ENCODE data around the gene RUNDC1. TPM values are rescaled to one million over a fixed set of nuclear protein-coding genes. Genes with fewer than 3 reads are reported as not detected.

The RUNDC1 gene
- 10.3 and 11.8 TPM in 2 replicates for total RNA-seq

DNA sequence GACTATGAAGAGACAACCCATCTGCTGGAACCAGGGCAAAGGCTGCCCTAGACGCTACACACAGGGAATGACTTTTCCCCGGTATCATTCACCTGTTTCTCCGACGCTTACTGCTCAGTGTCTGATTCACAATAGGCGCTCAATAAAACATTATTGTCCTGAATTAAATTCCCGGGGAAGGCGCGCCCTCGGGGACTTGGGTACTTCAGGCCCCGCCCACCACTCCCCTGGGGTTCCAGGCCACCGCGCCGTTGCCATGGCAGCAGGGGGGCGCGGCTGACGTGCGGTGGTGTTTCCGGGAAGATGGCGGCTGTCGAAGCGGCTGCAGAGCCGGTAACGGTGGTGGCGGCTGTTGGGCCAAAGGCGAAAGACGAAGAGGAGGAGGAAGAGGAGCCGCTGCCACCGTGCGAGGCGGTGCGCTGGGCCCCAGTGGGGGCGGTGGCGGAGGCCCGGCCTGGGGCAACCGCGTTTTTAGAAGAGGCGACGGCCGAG is at the start of gene RUNDC1:
Gene RUNDC1, plus strand, starts transcription at position 292 of the 492 bp plus-strand sequence. Its CDS starts 12 bp downstream, at position 304.
- DNase-seq (ENCODE audit: low read depth) (peak; percentile 63), FAIRE-seq (no peak)

DNA sequence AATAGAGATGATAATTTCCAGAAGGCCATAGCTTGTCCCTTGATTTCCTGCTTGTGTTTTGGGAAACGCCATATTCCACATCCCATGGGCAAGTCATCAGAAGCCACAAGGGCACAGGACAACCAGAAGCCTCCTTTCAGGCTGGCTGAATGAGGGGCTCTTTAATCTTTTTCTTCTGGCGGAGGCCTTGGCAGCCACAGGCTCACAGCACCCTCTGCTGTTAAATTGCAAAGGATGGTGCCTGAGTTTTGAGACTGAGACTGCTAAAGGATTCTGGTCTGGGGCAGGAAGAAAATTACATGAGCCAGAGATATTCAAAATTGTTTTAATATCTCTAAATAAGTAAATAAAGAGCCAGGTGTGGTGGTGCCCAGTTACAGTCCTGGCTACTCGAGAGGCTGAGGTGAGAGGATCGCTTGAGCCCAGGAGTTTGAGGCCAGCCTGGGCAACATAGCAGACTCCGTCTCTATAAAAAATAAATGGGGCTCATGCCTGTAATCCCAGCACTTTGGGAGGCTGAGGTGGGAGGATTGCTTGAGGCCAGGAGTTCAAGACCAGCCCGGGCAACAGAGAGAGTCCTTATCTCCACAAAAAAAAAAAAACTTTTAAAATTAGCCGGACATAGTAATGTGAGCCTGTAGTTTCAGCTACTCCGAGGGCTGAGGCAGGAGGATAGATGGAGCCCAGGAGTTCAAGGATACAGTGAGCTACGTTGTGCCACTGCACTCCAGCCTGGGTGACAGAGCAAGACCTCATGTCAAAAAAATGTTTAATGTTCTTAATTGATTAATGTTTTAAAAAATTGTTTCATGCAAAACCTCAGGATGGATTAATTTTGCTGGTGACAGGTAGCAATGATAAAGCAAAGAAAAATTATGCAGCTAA is 42.4 kb upstream of the RUNDC1 start:
- no peak for FAIRE-seq
- H3K27me3 ChIP-seq (ENCODE audit: control insufficient read depth, insufficient read depth, low read length), result no peaks in the 10 kb centered on the region
- H3K36me3 ChIP-seq (ENCODE audit: control insufficient read depth, insufficient read depth, low read length), result no peaks in the 10 kb centered on the region
- peak; percentile 39 for DNase-seq (ENCODE audit: low read depth)
- peak; percentile 53 for TF ChIP-seq CTCF (IDR thresholded peaks at IDR 0.05; ENCODE audit: insufficient read depth, low read length, severe bottlenecking)
- H3K4me3 ChIP-seq (ENCODE audit: low read depth, low read length), result no peak overlapping the region

More for the DNA sequence above, at the start of gene RUNDC1:
- Histone ChIP-seq H3K27me3 (ENCODE audit: control insufficient read depth, insufficient read depth, low read length) (no peaks in the 10 kb centered on the region), H3K4me3 (ENCODE audit: low read depth, low read length) (peak within 1 kb of the TSS; percentile 70), H3K36me3 (ENCODE audit: control insufficient read depth, insufficient read depth, low read length) (peaks cover 1% of the 10 kb centered on the region)
- TF ChIP-seq CTCF (IDR thresholded peaks at IDR 0.05; ENCODE audit: insufficient read depth, low read length, severe bottlenecking), result no peak

GRCh38 chr17:42944211-42944610 is 36.2 kb upstream of the RUNDC1 start:
- no peak for TF ChIP-seq CTCF (IDR thresholded peaks at IDR 0.05; ENCODE audit: insufficient read depth, low read length, severe bottlenecking)
- Histone ChIP-seq H3K27me3 (ENCODE audit: control insufficient read depth, insufficient read depth, low read length) (no peaks in the 10 kb centered on the region), H3K4me3 (ENCODE audit: low read depth, low read length) (no peak overlapping the region), H3K36me3 (ENCODE audit: control insufficient read depth, insufficient read depth, low read length) (no peaks in the 10 kb centered on the region)
- FAIRE-seq, result no peak
- DNase-seq (ENCODE audit: low read depth), result no peak

DNA sequence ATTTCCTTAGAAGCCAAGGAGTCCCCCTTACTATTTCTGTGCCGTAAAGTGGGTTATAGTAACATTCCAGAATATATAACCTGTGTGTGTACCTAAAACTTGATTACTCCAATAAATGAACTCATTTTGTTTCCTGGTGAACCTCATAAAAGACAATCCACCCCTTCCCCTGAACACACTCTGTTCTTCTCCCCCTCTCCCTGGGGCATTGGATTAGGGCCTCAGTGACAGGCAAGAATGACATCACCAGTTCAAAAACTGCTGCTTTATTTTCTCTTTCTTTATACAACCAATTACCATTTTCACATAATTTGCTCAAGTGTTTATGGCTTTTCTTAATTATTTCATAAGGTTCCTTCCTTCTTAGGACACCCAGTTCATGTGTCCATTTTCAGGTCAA is 33.6 kb upstream of the RUNDC1 start:
- H3K36me3 ChIP-seq (ENCODE audit: control insufficient read depth, insufficient read depth, low read length), result peaks cover 4% of the 10 kb centered on the region
- DNase-seq (ENCODE audit: low read depth), result no peak
- H3K4me3 ChIP-seq (ENCODE audit: low read depth, low read length), result no peak overlapping the region
- no peak for FAIRE-seq
- no peak for TF ChIP-seq CTCF (IDR thresholded peaks at IDR 0.05; ENCODE audit: insufficient read depth, low read length, severe bottlenecking)
- H3K27me3 ChIP-seq (ENCODE audit: control insufficient read depth, insufficient read depth, low read length), result no peaks in the 10 kb centered on the region

DNA sequence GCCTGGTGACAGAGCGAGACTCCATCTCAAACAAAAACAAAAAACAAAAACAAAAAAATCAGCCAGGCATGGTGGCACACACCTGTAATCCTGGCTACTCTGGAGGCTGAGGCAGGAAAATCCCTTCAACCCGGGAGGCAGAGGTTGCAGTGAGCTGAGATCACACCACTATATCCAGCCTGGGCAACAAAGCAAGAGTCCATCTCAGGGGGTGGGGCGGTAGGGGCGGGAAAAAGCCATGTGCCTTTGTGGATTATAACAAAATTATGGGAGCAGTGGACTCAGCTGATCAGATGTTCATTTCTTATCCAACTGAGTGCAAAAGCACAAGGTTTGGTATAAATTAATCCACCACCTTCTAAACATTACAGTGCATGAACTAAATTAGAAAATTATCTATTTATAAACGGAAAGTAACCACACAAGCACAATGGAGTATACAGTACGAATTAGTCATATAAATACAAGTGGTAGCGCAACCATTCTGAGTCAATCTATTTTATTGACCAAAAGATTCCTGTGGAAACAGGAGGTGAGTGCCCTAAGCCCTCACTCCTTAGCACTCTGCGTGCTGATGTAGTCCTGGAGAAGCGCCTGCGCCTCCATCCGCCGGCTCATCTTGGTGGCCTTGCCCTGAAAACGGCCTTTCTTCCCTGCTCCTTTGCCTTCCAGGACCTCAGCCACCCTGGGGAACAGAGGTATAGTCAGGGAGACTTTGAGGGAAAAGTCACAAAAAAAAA is 30.2 kb upstream of the RUNDC1 start:
- H3K36me3 ChIP-seq (ENCODE audit: control insufficient read depth, insufficient read depth, low read length), result peaks cover 7% of the 10 kb centered on the region
- TF ChIP-seq CTCF (IDR thresholded peaks at IDR 0.05; ENCODE audit: insufficient read depth, low read length, severe bottlenecking), result no peak
- FAIRE-seq (no peak), DNase-seq (ENCODE audit: low read depth) (no peak)
- H3K4me3 ChIP-seq (ENCODE audit: low read depth, low read length), result no peak overlapping the region
- H3K27me3 ChIP-seq (ENCODE audit: control insufficient read depth, insufficient read depth, low read length), result no peaks in the 10 kb centered on the region
